ENCODE results near the gene PTPRD.

Gene PTPRD

DNA sequence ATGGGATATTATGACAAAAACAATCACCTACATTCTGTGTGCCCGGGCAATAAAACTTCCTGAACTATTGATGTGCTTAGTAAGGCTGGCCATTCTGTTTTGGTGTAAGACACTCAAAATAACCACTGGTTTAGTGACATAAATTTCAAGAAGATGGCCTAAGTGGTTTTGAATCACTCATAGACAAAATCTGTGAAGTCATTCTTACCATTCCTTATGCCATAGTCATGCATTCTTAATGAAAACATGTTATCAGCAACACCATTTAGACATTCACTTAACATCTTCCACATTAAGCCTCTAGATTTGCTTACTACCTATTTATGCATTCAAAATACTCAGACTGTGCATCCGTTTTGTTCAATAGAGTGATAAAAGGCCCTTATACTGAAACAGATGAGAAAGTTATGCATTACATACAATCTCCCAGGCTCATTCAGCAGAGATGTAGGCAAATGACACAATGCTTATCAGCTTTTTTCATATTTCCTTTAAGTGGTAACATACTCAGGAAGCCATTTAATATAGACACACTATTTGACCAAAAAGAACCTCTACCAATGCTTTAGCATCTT lies 1964.4 kb downstream of the PTPRD start:
- DNase-seq (ENCODE audit: low read depth in 2 of 2): no peak

DNA sequence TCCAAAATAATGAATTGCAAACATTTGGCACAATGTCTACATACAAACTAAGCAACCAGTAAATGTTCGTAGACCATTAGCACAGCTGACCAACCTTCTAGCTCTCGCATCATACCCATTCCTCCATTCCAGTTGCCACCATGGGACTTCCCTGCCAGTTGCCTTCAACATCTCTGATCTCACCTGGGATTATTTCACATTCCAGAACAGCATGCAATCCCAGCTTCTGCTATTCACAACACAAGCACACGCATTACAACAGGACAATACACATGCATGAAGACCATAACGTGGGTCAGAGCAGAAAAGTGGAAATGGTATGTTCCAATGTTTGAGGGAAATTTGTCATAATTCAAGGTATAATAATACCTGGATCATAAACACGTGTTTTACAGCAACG lies 1965.0 kb downstream of the PTPRD start:
- no peak for DNase-seq (ENCODE audit: low read depth in 2 of 2)

DNA sequence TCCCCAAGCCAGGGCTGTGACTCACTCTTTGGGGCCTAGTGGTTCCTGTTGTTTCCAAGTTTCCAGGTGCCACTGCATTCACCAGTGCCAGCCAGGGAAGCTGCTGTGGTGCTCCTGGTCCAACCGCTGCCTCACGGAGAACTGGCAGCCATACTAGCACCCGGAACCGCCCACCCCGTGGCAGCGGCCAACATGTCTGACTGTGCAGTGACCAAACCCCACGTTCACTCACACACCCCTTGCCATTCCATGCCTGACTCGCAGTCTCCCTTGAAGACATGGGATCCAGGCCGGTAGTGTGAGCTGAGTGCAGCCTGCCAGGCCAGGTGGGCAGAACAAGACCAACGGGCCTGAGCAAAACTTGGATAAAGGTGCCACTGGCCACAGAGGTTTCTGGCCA lies 1968.2 kb downstream of the PTPRD start:
- DNase-seq (ENCODE audit: low read depth in 2 of 2): no peak

DNA sequence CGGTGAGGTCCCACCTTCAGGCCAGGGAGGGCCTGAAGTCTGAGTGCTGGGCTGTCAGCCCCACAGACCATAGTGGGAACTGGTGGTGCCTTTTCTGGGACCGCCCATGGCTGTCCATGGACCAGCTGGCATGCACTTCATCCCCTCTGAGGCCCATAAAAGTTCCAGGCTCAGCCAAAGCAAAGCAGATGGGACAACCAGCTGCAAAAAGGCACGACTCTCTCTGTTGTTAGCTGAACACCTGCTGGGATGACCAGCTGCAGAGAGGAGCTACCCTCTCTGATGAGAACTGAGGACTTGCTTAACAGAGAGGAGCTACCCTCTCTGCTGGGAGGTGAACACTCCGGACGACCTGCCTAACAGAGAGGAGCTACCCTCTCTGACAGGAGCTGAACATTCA lies 1968.9 kb downstream of the PTPRD start:
- DNase-seq (ENCODE audit: low read depth in 2 of 2): no peak

DNA sequence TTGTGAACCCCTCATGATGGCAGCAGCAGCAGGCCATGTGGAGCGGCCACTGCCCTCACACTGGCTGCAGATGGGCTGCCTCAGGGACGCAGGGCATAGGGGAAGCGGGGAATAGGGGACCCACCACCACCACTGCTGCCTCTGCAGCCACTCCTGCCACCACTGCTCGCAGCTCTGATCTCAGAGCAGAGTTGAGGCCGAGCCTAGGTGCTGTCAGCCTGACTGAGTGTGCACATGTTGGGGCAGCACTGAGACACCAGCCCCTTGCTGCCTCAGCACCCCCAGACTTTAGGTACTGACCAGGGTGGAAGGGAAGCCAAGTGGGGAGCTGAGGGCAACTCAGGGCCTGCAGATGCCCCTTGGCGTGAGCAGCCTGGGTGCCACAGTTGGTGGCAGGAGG lies 1969.3 kb downstream of the PTPRD start:
- no peak for DNase-seq (ENCODE audit: low read depth in 2 of 2)

DNA sequence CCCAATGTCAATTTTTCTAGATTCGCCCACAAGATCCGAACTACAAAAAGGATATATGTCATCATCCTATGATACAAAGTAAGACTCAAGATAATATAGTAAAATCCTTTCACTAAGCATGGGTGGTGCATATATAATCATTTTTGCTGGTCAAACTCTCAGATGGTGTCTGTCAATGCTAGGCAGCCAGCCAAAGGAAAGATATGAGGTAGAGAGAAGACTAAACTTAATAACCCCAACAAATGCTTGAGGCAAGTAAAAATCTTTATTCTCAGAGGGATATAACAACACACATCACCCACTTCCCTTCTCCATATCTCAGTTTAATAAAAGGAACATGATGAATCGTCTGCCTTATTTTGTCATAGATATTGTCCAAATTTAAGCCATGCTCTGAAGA lies 1972.0 kb downstream of the PTPRD start:
- DNase-seq (ENCODE audit: low read depth in 2 of 2): no peak

DNA sequence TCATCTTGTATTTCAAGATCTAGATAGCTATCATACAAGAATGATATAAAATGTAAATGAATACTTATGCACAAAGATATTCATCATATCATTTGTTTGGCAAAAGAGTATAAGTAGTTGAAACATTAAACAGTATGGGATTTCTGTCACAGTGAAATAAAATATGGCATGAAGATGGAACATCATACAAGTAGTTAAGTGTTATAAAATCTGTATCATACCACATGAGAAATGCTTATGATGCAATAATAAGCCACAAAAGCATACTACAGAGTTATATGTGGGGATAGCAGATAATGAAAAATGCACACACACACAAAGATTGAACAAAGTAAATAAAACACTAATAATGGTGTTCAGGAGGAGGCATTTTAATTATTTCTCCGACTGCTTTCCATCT lies 1975.2 kb downstream of the PTPRD start:
- DNase-seq (ENCODE audit: low read depth in 2 of 2): no peak

DNA sequence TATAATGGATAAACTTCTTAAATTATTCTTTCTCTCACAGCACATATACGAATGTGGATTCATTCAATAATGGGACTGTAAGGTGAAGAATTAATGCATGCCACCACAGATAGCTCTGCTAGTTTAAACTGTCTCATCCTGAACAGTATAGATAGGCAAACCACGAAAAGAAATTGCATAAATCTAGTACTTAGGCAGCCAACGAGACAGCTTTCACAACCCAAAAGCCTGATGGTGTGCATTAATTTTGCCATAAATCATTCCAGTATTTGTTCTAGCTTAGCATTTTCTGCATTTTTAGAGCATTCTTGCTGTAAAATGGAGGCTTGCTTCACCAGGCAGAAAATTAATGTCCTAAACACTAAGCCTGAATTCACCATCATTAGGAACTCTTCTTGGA lies 1979.0 kb downstream of the PTPRD start:
- DNase-seq (ENCODE audit: low read depth in 2 of 2): no peak

DNA sequence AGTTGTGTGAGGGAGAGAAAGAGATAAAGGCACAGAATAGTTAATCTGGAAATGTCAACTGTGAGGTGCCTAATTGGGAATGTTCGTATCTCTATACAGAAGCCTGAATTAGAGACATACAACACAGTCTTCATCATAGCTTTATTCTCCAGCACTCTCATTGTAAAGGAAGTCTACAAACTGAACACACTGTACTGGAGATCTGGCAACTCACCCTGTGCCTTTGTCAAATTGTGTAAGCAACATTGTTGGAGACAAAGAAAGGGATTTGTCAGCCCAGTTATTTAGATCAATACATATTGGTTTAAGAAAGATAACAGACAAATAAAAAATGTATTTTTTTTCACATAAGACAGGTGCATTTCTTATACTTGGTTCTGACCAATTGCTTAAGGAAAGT lies 1980.3 kb downstream of the PTPRD start:
- no peak for DNase-seq (ENCODE audit: low read depth in 2 of 2)

DNA sequence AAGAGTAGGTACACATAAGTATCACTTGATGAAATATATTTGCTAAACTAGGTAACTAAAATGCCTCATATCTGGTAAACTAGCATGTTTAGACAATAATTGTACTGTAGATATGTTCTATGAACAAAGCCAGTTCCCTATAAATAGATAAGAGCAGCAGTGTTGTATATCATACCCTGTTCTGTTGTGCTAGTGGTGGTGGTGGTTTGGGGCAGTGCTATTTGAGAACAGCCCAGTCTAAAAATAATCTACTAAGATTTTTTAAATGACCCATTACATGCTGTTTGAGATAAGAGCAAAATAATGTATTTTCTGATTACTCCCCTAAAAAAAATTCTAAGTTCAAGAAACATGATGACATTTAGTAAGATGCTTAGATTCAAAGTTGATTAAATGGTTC lies 1984.0 kb downstream of the PTPRD start:
- no peak for DNase-seq (ENCODE audit: low read depth in 2 of 2)

DNA sequence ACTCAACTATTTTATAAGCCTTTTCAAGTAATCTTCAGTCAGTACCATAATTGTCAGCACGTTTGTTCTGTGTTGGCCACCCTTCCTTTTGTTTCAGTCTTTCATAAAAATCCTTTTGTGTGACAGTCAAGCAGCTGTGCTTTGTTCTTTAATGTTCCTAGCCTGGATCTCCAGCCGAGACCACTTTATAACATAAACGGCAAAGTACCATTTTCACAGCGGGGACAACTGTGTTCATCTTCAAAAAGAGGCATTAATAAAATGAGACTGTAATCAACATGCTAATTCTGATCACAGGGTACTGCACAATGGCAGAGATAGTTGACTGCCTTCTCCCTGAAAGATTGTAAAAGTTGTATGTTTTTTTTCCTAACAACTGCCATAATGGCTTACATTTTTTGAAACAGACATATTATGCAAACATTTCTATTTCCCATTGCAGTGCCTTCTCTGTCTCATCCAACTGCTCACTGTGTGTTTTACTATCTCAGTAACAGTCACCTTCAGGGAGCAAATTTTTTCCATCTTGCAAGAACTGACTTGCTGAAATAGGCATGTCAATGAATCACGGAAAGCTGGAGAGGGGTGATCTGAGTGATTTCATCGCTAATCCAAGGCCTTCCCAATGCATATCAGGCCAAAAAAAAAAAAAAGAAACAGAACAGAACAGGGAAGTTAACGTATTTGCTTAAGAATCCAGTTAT lies 1984.7 kb downstream of the PTPRD start:
- no peak for DNase-seq (ENCODE audit: low read depth in 2 of 2)

DNA sequence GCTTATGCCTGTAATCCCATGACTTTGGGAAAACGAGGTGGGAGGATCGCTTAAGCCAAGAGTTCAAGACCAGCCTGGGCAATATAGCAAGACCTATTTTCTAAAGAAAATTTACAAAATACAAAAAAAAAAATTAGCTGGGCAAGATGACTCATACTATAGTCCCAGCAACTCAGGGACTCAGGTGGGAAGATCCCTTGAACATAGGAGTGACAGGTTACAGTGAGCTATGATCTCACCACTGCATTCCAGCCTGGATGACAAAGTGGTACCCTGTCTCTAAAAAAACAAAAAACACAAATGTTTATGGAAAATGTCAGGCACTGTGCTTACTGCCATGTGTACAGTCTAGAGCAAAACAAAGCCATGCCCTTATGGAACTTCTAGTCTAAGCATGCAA lies 1989.9 kb downstream of the PTPRD start:
- DNase-seq (ENCODE audit: low read depth in 2 of 2): no peak

DNA sequence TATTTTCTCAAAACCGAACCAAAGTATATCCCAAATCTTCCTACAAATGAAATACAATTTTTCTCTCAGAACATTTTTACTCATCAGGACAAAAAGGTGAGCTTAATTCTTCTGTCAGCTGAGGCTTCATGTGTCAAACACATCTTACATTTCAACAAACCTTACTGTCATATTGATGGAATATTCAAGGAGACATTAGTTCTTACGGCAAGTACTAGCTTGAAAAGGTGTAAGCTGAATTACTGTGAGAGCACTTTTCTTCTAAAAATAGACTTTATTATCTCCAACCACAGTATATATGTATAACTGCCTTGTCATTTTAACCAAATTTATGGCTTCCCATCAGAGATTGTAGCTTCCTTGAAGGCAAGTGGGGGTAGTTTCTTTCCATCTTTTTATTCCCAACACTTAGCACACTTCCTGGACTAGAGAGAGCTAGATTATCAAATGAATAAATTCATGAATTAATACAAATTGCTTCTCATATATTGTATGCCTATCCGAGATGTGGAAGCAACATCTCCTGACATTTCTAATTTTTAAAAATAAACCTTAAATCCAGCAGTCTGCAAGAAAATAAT lies 1990.5 kb downstream of the PTPRD start:
- no peak for DNase-seq (ENCODE audit: low read depth in 2 of 2)

DNA sequence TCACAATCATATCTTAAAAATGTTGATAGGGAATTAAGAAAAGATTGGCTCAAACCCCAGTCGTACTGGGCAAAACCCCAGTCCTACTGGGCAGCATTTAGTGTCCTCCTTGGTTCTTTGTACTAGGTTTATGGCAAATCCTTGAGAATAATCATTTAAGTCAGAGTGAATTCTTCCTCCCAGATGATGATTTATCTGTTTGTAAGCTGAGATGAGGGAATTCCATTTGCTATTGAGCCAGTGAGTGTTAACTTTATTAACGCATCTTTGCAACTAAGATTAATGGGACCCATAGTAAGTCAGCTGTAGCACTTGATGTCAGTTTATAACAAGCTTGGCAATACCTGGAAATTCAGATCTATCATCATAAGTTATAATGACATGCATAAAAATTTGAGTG lies 1991.4 kb downstream of the PTPRD start:
- DNase-seq (ENCODE audit: low read depth in 2 of 2): no peak

DNA sequence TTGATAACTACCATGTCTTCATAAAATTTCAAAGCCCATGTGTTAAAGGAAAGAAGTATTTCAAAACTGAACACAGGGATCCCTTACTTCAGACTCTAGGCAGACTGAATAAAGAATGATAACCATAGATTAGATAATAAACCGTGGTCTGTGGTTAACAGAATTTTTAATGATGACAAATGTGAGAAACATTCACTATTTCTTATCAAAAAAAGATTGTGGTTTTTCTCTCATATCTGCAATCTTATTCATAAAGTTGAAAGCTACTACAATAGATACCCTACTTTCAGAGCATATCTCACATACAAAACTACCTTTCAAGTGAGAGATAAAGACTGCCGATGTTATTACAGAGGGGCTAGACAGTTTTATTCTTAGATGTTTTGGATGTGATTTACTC lies 1996.4 kb downstream of the PTPRD start:
- DNase-seq (ENCODE audit: low read depth in 2 of 2): no peak

DNA sequence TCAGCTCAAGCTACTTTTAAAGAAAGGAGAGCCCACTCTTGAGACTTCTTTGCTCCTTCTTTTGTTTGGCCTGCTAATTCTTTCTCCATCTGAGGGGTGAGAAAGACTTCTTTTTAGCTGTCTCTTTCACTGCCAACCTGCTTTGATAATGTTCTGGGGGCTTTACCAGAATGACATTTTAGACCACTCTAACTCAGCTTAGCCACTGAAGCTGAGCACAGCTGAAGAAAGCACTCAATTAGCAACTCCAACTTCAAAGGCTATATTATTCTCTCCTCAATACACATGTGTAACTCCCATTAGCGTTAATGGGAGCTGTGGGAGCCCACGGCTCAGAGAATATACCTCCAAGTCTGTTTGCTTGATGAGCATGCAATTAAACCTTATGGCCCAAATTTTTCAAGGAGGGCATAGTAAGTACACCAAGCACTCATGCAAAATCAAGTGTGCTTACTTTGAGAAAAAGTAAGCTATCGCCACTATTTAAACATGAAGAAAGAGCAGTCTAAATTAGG lies 1997.8 kb downstream of the PTPRD start:
- DNase-seq (ENCODE audit: low read depth in 2 of 2): no peak

DNA sequence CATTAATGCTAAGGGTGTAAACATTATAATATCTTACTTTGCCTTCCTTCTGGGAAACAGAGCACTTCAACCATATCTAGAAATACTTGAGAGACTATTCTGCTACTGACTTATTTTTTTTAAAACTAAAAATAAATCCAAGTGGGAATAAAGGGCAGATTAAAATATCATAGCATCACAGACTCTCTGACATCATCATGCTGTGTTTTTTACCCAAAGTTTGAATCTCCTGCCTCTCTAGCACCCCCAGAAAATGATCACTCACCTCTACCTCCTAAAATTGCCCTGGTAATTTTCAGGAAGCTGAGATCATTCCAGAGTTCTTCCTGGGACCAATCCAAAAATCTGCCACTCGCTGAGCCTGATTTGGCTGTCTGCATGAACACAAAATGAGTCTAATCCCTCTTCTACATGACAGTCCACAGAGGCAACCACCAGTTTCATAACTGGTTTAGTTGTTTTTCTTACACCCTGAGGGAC lies 1999.4 kb downstream of the PTPRD start:
- no peak for DNase-seq (ENCODE audit: low read depth in 2 of 2)

DNA sequence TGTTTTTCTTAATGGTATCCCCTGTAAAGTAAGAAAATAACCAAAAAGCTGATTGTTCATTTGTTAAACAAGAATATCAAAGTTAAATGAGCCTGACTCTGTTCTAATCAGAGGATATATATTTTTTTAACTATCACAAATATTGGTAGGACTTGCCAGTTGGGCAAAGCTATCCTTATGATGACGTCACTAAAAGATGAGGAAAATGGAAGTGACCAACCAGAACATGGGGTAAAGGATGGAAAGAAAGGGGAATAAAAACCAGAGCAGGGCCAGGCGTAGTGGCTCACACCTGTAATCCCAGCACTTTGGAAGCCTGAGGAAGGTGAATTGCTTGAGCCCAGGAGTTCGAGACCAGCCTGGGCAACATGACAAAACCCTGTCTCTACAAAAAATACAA lies 2001.6 kb downstream of the PTPRD start:
- DNase-seq (ENCODE audit: low read depth in 2 of 2): no peak

DNA sequence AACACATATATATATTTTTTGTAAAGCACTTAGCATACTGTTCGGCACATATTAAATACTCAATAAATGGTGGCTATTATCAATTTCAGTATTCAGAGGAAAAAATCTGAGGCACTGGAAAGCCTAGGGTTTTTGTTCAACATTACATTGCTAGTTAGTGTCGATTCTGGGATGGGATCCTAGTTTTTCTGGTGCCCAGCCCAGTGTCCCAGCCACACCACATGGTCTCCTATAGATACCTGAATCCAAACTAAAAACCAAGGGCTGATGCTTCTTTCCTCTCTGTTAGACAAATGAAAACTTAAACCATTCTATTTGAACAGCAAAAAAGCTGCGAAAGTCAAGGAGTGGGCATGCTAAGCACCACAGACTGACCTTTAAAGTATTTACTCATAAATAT lies 2002.5 kb downstream of the PTPRD start:
- no peak for DNase-seq (ENCODE audit: low read depth in 2 of 2)

DNA sequence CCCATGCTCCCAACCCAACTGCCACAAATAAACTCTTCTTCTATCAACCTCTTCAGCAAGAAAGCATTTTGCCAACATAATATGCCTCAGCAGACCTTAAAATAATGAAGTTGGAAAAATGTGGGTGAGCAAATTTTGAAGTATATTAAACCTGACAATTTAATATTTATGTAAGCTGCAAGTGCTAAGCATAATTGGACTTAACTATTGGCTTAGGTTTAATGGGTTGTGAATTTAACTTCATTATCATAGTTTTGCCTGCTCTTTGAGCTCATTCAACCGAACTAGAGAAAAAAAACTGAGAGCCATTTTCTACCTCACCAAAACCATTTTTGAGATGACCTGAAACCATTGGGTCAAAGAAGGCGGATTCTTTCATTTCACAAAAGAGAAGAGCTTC lies 2007.7 kb downstream of the PTPRD start:
- DNase-seq (ENCODE audit: low read depth in 2 of 2): no peak

DNA sequence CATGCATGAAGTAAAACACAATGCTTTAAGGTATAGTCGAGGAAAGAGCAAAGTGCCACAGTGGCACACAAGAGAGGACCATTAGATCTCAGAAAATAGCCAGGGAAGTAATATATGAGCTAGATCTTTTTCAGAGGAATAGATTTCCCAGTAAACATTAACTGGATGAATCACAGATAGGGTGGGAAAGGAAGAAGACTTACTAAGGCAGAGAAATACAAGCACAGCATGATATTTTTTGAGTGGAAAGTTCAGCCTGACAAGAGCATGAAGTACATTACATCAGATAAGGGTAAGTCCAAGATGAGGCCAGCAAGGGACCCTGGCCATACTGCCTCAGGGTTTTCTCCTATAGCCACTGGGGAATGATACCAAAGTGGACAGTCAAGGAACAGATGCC lies 2008.6 kb downstream of the PTPRD start:
- no peak for DNase-seq (ENCODE audit: low read depth in 2 of 2)

DNA sequence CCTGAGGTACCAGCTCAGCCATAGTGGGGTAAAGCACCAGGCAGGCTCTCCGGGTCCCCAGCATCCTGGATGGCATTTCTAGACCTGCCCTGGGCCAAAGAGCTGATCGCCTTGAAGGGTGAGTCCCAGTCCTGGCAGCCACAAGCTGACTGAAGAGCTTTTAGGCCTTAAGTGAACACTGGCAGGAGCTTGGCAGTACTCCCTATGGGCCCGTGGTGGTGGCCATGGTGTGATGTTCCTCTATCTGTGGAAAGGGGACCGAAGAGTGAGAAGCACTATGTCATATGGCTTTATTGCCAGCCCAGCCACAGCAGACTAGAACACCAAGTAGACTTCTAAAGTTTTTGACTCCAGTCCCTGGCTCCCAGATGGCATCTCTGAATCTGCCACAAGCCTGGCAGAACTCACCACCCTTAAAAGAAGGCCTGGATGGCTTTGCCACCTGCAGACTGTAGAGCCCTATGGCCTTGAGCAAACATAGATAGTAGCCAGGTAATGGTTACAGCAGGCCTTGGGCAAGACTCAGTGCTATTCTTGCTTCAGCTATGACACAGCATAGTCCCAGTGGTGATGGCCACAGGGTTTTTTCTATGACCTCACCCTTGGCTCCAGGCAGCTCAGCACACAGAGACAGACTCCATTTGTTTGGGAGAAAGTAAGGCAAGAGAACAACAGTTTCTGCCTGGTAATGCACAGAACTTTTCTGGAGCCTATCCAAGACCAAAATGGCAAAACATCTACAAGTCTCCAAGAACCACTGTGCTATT lies 2011.7 kb downstream of the PTPRD start:
- no peak for DNase-seq (ENCODE audit: low read depth in 2 of 2)

DNA sequence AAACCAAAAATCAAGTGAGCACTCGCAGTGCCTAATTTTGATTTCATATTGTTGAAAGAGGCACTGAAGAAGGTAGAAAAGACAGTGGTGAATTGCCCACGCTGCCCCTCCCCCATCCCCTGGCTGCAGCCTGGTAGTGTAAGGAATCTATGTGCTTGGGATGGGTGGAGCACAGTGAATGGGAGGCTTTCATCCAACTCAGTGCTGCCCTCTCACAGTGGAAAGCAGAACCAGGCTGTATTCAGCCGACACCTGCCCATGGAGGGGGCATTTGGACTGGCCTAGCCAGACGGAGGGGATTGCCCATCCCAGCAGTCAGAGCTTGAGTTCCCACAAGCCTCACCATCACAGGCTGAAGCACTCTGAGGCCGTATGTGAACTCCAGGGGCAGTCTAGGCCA lies 2012.9 kb downstream of the PTPRD start:
- DNase-seq (ENCODE audit: low read depth in 2 of 2): no peak
